ENCODE measurements around the gene KCNAB3.

The KCNAB3 gene

DNA sequence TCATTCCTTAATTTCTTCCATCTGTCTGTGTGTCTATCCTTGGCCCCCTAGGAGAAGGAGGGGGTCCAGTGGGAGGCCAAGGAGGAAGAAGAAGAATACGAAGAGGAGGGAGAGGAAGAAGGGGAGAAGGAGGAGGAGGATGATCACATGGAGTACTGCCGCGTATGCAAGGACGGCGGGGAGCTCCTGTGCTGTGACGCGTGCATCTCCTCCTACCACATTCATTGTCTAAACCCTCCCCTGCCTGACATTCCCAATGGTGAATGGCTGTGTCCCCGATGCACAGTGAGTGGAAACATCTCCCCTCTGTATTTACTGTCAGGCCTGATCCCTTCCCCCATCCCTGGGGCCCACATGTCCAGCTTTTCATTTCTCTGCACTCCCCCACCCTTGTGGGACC lies 34.8 kb downstream of the KCNAB3 start:
- DNase-seq, result no peak

DNA sequence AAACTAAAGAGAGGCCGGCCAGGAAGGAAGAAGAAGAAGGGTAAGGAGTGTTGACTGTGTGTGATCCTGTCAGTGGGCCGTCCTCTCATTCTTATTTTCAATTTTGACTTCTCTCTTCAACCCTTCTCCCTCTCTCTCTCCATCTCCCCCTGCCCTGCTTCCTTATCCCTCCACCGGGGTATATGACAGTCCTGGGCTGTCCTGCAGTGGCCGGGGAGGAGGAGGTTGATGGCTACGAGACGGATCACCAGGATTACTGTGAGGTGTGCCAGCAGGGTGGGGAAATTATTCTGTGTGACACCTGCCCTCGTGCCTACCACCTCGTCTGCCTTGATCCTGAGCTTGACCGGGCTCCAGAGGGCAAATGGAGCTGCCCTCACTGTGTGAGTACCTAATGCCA lies 35.4 kb downstream of the KCNAB3 start:
- DNase-seq, result no peak

DNA sequence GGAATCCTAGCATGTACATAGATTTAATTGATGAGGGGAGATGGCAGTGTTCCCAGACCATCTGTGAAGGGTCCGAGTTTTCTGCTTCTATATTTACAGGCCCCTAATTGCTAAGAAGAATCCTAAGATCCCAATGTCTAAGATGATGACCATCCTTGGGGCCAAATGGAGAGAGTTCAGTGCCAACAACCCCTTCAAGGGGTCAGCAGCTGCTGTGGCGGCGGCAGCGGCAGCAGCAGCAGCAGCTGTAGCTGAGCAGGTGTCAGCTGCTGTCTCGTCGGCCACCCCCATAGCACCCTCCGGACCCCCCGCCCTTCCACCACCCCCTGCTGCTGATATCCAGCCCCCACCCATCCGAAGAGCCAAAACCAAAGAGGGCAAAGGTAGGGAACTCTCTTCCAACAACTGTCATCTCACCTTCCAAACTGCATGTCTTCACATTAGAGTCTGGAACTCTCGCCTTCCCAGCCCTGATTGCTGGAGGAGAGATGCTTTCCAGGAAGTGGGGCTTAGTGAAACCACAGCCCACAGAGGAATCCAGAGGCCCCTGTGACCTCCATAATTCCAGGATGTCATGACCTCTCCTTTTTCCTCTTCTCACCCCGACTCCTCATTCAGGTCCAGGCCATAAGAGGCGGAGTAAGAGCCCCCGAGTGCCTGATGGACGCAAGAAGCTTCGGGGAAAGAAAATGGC lies 36.3 kb downstream of the KCNAB3 start:
- no peak for DNase-seq

DNA sequence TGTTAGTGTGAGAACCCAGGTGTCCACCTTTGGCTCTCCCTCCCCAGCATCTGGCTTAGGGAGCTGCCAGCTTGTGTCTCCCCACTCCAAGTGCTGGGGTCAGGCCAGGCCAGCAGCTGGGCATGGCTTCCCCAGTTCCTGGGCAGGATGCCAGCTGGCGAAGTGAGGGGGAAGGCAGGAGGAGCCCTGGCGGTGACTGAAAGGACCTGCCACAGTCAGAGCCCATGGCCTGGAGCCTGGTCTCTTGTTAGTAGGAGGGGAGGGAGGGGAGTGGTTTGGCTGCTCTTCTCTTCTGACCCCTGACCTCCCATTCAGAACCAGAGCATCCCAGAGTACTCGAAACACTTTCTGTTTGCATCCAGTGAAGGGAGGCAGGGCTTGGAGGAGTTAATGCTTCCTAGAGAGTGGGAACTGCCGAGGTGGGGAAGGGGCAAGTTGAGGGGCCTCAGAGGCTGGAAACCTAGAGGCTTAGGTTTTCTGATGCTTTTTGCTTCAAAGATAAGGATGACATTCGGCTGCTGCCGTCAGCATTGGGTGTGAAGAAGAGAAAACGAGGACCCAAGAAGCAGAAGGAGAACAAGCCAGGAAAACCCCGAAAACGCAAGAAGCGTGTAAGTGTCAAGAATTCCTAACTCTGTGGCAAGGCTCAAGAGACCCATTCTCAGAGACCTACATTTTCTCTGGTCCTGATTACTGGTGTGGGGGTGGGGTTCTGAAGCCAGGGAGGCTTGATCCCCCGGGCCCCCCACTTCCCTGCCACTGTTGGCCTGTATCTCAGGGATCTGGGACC lies 40.3 kb downstream of the KCNAB3 start:
- no peak for DNase-seq

DNA sequence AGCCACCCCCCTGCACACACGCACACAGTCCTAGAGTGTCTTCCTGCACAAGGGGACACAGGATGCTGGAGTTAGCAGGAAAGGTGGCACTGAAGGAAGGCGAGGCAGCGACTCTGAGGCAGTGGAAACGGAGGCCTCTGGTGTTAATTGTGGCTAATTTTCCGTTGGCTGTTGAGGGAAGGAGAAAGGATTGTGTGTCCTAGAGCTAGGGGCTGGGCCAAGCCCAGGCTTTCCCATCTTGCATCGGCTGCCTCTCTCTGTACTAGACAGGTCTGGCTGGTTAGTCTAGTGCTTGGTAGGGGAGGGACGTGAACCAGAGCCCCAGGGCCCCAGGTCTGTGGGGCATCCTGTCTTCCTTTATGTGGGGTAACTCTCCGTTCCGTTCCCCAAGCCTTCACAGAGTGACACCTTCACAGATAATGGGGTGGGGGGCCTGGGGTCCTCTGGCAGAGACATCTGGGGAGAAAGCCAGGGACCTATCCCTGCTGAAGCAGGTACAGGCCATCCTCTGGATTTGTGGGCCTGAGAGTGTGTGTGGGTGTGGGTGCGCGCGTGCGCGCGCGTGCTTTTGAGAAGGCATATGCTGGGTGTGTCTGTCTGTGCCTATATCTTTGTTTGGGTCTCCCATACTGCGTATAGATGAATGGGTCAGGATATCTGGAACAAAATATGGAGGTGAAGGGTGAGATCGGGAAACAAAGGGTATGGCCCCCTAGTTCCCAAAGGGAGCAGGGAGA lies 41.3 kb downstream of the KCNAB3 start, which contains the start of gene CHD3:
CHD3 (plus strand) TSS at position 606 of the 737 bp plus-strand sequence. CDS start 212 bp downstream, outside the sequence.
- DNase-seq, result no peak

DNA sequence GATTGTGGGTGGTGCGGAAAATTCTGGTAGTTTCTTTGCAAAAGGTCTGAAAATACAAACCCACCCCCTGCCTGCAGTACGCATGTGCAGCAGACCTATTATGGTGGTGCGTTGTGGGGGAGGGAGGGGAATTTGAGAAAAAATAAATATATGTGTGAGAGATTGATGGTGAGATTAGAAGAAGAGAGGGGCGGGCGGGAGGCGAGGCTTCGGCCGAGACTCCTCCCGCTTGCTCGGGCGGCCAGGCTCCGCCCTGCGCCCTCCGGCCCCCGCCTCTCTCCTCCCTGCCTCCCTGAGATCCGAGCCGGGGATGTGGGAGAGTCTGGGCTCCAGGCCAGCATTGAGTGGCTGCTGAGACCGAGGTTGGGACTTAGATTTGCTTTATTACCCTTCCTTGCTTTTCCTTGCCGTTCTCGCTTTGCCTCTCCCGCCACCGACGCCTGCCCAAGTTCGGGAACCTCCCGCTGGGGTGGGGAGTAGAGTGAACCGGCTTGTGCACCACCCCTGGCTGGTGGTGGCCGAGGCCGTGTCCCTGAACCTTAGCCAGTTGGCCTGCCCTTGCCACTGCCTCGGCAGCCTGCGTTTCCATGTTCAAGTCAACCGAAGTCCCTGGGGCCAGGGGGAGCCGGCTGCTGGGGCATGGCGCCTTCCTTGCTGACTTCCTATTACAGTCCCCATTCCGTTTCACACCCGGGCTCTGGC lies 42.0 kb downstream of the KCNAB3 start:
- DNase-seq, result peak; percentile 50

DNA sequence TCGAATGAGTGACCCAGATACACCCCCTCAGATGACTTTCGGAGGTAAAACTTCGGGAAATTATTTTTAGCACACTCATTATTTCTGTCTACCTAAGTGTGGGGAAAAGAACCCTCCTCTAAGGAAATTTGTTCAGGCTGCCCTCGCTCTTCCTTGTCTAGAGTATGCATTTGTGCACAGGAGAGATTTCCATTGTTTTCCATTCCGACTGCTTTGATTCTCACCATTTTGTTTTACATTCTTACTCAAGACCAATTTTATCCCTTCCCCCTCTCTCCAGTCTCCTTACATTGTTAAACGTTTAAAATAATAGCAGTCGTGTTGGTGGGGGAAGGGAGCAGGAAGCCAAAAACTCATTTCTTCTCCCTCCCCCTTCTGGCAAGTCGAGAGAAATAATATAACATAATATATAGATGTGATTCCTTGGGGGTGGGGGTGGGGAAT lies 42.6 kb downstream of the KCNAB3 start:
- no peak for DNase-seq

DNA sequence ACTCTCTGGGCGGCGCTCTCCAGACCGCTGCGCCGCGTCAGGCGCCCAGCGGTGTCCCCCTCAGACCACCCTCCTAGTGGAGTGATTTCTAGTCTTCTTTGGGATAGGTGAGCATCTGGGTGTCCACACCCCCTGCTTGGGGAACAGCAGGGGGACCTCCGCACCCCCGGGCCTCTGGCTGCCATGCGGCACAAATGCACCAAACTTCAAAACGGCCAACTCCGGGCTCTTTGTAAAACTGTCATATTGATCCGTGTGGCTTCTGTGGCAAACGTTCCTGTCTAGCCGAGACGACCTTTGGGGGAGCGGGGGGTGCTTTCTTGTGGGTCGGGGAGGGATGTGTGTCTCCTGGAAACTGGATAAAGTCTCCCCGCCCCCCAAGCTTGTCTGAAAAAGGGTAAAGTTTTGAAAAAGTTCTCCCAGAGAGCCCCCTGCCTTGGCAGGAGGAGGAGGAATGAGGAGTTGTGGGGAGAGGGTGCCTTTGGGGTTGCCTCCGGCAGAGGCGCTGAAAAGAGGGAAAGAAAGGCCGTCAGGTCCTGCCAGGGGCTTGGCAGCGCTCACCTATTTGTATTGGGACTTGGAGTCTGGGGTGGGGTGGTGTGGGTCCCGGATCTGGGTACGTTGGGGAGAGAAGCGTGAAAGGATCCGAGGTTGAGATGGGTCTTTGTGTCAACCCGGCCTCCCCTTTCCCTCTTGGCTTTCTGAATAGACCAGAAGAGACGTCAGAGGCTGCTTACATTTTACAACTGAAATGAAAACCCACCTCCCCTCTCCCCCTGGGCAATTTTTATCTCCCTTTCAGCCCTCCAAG lies 43.2 kb downstream of the KCNAB3 start:
- DNase-seq, result no peak

DNA sequence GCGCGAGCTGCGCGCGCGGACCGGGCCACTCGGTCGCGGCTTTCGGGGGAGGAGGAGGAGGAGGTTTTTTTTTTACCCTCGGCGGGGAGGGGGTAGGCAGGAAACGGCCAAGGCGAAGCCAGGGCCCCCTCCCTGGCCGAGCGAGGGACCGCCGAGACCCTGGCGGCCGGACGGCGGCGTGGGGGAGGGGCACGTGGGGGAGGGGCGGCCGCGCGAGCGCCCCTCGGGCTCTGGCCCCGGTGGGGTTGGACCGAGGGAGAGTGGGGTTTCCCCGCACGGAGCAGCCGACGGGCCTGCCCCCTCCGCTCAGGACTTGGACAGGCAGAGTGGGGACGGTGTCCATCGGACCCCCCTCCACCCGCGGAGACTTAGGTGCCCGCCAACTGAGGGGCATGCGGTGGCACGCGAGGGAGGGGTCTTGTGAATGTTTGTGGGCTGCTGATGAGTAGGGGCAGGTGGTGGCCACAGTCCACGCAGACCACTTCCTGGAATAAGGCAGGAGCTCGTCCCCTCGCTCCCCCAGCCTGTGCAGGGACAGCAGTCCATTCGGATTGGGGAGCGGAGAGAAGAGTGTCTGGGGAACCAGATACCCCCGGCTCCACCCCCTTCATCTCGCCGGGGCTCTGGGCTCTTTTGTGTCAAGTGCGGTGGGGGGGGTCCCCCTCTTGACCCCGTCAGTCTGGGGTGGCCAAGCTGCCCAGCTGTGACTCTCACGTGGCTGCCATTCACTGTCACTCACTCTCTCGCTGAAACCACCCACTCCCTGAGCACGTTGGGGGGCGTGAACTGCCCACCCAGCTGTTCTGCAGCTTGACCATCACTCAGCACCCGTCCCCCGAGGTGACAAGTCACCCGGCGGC lies 44.1 kb downstream of the KCNAB3 start:
- DNase-seq, result no peak

DNA sequence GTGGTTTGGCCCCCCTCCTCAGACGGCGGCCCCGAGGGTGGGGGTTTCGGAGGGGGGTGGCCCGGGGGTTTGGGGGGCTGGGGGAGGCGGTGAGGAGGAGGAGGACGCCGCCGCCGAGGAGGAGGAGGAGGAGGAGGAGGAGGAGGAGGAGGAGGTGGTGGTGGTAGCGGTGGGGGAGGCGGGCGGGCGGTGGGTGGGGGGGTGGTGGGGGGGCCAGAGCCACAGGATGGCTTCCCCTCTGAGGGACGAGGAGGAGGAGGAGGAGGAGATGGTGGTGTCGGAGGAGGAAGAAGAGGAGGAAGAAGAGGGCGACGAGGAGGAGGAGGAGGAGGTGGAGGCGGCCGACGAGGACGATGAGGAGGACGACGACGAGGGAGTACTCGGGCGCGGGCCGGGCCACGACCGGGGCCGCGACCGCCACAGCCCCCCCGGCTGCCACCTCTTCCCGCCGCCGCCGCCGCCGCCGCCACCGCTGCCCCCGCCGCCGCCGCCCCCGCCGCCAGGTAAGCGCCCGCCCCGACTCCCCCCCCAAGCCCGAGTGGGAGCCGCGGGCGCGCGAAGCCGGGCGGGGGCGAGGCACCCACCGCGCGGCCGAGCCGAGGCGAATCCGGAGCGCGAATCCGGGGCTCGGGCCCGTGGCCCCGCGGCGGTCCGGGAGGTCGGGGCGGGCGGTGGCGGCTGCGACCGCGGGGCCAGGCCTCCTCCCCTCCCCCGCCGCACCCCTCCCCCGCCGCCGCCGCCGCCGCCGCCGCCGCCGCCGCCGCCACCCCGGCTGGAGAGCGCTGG lies 44.9 kb downstream of the KCNAB3 start:
- DNase-seq, result no peak

DNA sequence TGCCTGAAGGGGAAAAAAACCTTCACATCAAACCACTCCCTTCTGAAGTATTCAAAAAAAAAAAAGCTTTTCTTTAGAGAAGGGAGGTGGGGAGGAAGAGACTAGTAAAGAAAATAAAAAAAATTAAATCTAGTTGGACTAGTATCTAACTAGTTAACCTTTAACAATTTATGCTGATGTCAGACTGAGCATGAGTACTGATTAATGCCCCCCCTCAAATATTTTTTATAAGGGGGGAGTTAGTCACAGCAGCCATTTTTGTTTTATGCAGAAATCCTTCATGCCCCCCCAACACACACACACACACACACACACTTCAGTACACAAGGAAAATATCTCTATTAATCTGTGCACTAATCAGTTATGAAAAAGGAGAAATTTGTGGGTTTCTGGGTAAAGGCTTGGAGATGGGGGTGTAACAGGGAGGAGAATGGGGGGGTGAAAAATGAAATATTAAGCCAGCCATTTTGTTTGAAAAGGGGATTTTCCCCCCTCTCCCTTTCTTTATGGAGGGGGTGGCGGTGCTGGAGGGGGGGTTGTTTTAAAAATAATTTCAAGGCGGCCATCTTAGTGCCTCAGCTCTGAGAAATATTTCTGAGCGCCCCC lies 45.8 kb downstream of the KCNAB3 start:
- no peak for DNase-seq

DNA sequence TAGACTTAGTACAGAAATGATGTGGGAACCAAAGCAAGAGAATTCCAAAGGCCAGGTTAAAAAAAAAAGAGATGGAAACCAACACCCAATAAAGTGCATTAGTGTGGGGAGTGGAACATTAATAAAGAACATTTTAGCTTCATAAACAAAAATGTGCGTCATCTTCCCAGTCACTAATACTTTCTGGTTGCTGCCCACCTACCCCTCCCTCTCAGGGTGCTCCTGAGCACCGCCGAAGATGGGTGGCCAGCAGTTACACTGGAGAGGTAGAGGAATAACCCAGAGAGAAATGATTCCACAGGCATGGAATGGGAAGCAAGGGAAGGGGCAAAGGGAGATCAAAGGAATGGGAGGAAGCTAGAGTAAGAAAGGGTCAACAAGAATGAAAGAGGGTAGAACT lies 47.0 kb downstream of the KCNAB3 start:
- DNase-seq, result no peak

DNA sequence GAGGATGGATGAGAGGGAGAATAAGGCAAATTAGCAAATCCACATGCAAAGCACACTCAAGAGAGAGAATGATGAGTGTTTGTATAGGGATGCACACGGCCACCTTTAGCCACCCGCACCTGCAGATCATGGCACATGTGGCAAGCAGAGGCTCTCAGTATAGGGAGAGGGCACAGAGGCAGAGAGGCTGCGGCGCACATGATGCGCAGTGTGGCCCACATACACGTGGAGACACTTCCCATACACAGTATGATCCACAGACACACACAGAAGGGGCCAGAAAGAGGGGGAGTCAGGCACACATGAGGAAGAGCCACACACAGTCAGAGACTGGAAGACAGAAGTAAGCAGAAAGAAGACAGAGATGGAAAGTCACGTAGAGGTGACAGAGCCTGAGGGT lies 47.6 kb downstream of the KCNAB3 start:
- DNase-seq, result no peak

DNA sequence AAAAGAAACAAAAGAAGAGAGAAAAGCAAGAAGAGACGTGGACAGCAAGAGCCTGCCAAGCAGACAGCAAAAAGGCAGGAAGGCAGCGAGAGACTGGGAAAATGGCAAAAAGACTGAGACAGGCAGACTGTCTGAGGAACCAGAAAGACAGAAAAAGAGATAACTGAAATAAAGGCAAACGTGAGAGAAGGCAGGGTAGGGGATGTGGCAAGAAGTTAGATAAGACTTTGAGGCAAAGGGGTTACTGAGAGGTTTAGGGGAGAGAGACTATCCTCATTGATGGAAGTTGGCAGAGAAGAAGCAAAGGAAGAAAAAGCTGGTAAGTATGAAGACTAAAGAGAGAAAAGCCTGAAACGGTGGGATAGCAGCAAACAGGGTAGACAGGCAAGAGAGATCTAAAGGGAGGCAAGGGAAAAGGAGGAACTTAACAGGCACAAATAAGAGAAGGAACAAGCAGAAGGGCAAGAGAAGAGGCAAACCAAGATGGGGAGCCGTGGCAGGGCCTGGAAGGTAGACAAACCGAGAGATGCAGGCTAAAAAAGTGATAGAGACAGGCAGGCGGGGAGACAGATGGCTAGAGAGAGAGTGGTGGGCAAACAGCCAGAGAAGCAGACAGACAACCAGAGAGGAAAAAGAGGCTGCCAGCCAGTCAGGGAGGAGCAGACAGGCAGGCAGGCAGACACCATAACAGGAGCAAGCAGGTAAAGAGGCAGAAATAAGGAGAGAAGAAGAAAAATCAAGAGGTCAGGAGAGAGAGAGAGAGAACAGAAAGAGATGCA lies 48.2 kb downstream of the KCNAB3 start:
- DNase-seq, result no peak

DNA sequence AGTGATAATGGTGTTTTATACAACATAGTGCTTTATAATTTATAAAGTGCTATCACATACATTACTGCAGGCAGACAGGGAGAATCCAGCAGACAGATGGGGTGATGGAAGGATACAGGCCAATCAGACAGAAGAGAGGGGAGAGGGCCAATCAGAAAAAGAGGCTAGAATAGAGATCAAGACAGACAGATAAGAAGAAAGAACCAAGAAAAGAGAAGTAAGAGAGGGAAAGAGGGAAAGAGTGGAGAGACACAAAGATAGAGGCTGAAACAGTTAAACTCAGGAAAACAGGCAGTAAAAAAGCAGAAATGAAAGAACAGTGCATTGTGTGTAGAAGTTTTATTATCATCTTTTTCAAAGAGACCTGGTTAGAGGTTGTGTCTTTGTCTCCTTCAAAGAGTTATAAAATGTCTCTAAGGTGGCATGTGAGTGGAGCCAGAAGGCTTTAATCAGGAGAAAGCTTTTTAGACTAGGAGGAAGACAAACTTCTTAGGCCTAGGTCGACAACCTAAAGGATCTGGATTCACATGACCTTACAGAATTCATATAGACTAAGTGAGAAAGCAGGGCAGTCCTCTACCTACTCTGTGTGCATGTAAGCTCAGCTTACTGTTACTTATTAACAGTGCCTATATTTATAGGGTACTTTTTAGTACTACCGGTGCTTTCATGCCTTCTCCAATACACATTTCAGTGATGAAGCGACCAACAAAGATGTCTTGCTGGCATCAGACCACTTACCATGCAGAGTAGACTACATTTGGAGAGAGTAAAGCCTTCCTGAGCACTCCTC lies 49.4 kb downstream of the KCNAB3 start:
- no peak for DNase-seq

DNA sequence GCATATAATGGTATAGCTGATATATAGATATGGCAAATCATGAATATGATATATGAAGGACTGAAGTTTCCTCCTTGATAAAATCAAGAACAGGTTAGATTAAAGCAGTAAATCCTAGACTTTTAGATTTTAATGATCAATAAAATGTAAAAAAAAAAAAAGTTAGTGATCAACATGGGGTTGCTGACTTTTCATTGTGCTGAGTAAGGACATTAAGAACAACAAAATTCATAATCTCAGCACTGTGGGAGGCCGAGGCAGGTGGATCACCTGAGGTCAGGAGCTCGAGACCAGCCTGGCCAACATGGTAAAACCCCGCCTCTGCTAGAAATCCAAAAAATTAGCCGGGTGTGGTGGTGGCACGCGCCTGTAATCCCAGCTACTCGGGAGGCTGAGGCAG lies 51.4 kb downstream of the KCNAB3 start:
- DNase-seq, result no peak

DNA sequence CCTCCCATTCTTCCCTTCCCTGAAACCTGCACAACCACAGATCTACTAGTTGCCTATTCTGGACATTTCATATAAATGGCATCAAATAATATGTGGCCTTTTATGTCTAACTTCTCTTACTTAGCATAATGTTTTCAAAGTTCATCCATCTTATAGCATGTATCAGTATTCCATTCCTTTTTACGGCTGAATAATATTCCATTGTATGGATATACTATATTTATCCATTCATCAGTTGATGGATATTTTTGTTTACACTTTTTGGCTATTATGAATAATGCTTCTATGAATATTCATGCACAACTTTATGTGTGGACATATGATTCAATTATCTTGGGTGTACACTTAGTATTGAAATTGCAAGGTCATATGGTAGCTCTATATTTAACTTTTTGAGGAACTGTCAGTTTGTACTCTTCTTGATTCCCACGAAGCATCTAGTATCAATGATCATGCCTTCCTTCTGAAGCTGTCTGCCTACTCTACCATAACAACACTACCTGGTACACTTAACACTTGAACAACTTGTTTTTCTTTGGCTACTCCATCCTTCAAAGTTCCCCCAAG lies 53.8 kb downstream of the KCNAB3 start:
- no peak for DNase-seq

DNA sequence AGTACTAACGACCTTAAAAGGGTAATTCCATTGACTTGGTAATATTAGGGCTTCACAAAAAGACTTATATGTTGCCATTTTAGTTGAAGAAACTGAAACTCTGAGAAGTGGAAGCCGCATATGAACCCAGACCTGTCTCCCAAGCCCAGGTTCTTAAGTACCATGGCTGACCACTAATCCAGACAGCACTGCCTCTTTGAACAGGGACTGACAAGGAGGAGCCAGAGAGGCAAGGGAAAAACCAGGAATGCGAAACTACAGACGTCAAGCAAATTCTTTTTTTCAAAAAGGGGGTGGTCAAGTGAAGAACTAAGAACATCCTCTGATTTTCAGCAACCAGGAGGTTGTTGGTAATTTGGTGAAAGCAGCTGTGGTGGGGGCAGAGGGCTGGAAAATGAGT lies 56.6 kb downstream of the KCNAB3 start:
- DNase-seq, result no peak
